Right lobe of liver (tissue), 4 donors: ENCODE data around the gene AKR7A2.

Source experiments
- POLR2A ChIP-seq: fragments of 450-650 bp; IDR thresholded peaks from one replicate; pipeline ENCODE4 v1.6.1; 2017; ENCODE audit warnings: antibody characterized with exemption, mild to moderate bottlenecking
- TF ChIP-seq, protein P1 (sequence below), 4 donors: fragments of 200-600 bp in 3 of 4; fragments of 450-650 bp in 1 of 4; IDR thresholded peaks; one replicate each; pipeline versions ENCODE4 v1.5.1 to v1.8.0; 2016 to 2022; ENCODE audit warnings: antibody characterized with exemption in 4 of 4, mild to moderate bottlenecking in 2 of 4
- donor health status: DM: no; HTN: no; CAD: no.
- donor health status: DM: no; HTN: no; CAD: no.
- donor health status: DM: no; HTN: yes; CAD: no.

DNA sequence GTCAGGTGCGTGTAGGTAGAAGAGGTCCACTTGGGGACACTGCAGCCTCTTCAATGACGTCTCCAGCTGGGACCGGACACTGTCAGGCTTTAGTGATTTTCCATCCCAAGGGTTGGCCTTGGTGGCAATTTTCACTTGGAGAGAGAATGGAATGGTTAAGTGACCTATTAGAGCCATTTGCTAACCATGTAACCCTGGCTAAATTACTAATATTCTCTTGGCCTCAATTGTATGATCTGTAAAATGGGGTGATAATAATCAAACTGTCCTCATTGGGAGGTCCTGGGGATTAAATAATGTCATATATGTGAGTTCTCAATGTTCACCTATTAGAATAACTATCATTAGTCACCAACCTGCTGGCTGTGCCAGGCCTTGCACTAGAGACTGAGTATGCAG lies 3.4 kb downstream of the AKR7A2 start:
- TF ChIP-seq, protein P1, sequence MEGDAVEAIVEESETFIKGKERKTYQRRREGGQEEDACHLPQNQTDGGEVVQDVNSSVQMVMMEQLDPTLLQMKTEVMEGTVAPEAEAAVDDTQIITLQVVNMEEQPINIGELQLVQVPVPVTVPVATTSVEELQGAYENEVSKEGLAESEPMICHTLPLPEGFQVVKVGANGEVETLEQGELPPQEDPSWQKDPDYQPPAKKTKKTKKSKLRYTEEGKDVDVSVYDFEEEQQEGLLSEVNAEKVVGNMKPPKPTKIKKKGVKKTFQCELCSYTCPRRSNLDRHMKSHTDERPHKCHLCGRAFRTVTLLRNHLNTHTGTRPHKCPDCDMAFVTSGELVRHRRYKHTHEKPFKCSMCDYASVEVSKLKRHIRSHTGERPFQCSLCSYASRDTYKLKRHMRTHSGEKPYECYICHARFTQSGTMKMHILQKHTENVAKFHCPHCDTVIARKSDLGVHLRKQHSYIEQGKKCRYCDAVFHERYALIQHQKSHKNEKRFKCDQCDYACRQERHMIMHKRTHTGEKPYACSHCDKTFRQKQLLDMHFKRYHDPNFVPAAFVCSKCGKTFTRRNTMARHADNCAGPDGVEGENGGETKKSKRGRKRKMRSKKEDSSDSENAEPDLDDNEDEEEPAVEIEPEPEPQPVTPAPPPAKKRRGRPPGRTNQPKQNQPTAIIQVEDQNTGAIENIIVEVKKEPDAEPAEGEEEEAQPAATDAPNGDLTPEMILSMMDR (IDR thresholded peaks at IDR 0.05), result no peak
- no peak for TF ChIP-seq POLR2A
